Retina (tissue), 1 donor: ENCODE results near the gene ARFGAP1.
"Not testable (repeated sequence)": the region's sequence is repeated elsewhere in the genome, so short reads cannot be mapped to it uniquely, and the experiment has no call there.

Experiments
- DNase-seq: peaks from one replicate; pipeline ENCODE4 v3.0.0-alpha.2; 2016

Gene ARFGAP1

DNA sequence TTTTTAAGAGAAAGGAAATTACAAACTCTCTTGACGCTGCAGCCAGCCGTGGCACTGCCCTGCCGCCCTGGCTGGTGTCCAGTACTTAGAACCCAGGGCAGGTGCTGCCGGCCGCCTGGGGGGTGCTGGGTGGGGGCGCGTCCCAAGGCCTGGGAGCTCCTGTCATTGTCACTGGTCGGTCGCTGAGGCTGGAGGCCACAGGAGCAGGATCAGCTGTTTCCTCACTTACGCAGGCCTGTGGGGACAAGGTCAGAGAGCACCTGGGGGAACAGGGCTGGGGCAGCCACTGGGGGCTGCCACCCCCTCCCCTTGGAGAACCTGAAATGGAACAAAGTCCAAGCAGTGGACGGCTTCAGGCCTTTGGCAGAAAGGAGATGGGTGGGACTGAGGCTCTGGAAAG is 31.3 kb upstream of the ARFGAP1 start:
- DNase-seq = no peak

DNA sequence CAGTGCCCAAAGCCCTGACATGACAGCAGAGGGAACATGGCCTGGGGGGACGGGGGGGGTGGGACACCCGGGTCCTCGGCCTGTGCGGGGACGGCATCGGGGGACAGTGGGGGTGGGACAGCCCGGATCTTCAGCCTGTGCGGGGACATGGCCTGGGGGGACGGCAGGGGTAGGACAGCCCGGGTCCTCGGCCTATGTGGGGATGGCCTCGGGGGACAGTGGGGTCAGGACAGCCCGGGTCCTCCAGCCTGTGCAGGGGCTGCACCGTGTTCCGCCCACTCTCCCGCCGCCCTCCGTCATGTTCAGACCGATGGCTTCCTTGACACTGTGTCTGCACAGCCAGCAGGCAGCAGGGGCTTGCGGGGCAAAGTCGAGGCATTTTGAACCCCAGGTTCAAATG is 29.9 kb upstream of the ARFGAP1 start:
- DNase-seq = no peak

DNA sequence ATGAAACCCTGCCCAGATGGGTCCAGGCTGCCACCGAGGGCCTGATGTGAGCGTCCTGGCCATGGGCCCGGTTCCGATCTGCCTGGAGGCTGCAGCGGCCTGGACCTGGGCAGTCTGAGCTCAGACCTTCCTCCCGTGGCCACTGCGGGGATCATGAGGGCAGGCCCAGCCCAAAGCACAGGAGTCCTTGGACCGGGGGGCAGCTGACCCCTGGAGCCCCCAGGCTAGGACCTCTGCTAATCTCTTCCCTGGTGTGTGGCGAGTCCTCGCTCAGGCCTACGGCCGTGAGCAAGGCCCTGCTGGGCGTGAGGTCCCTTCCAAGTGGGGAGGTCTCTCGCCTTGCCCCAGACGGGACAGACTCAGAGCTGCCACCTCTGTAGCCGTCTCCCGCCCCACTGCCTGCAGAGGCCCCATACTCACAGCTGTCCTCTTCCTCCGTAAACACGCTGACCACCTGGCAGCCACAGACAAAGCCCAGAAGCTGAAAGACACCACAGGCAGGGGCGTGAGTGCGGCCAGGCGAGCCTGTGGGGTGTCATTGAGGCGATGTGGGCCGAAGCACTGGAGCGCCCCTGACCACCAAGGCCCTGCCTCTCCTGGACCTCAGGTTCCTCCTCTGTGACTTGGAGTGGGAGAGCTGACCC is 28.9 kb upstream of the ARFGAP1 start:
- no peak for DNase-seq

DNA sequence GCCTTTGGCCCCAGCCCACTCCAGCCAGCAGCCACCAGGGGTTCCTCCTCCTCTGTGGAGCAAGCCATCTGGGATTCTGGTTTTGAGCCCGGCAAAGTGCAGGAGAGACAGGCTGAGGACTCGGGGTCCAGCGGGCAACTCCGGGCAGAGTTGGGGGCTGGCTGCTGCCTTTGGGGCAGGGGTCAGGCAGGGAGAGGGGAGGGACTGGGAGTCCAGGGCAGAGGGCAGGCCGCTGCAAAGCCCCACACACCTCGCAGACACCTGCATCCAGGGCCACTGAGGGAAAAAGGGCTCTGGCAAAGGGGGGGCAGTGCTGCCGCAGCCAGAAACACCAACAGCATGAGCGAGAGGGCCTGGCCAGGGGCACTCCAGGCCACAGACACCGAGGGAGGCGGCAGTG is 28.1 kb upstream of the ARFGAP1 start:
- DNase-seq = no peak

GRCh38 chr20:63246490-63247288 is 25.9 kb upstream of the ARFGAP1 start:
- peak; percentile 68 for DNase-seq

GRCh38 chr20:63247671-63248228 is 24.9 kb upstream of the ARFGAP1 start:
- no peak for DNase-seq

DNA sequence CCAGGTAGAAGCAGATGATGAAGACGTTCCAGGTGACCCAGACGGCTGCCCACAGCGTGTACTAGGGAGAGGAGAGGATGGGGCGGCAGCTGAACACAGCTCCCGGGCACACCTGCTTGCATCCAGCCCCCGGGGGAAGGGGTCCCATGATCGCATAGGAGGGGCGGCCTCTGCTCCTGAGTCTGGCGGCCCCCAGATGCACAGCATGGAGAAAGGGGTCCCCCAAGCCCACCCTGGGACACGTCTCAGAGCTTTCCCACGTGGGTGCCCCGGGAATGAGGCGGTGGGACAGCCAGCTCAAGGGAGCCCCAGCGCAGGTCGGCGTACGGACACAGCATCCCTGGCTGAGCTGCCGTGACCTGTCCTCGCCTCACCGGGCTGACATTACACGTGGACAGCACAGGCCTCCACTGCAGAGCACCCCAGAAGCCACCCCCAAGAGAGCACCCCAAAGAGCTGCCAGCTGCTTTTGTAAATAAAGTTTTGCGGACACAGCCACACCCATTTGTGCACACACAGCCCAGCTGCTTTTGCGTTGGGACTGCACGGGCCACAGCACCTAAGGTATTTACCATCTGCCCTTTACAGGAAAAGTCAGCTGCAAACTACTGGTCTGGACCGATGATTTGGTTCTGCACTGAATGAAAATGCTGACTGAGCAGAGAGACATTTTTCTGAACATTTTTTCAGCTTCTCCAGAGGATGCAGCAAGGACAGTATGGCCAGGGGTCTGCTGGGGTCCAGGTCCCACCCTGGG is 23.6 kb upstream of the ARFGAP1 start:
- no peak for DNase-seq

GRCh38 chr20:63249891-63250290 is 22.7 kb upstream of the ARFGAP1 start:
- no peak for DNase-seq

DNA sequence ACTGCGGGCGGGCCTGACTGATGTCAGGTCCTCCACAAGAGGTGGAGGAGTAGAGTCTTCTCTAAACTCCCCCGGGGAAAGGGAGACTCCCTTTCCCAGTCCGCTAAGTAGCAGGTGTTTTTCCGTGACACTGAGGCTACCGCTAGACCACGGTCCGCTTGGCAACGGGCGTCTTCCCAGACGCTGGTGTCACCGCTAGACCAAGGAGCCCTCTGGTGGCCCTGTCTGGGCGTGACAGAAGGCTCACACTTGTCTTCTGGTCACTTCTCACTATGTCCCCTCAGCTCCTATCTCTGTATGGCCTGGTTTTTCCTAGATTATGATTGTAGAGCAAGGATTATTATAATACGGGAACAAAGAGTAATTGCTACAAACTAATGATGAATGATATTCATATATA is 21.3 kb upstream of the ARFGAP1 start:
- not testable (repeated sequence) for DNase-seq

GRCh38 chr20:63252284-63252711 is 20.3 kb upstream of the ARFGAP1 start:
- peak; percentile 39 for DNase-seq

- no peak for DNase-seq
These were observed 19.6 kb upstream of the ARFGAP1 start for GRCh38 chr20:63253065-63253437.

- DNase-seq = peak; percentile 91
These were observed 19.0 kb upstream of the ARFGAP1 start for GRCh38 chr20:63253438-63254231.

GRCh38 chr20:63254232-63254605 is 18.4 kb upstream of the ARFGAP1 start, which contains the start of gene NKAIN4:
Gene NKAIN4 (minus strand): TSS chr20:63254463. CDS start chr20:63254450, 13 bp downstream.
- no peak for DNase-seq

DNA sequence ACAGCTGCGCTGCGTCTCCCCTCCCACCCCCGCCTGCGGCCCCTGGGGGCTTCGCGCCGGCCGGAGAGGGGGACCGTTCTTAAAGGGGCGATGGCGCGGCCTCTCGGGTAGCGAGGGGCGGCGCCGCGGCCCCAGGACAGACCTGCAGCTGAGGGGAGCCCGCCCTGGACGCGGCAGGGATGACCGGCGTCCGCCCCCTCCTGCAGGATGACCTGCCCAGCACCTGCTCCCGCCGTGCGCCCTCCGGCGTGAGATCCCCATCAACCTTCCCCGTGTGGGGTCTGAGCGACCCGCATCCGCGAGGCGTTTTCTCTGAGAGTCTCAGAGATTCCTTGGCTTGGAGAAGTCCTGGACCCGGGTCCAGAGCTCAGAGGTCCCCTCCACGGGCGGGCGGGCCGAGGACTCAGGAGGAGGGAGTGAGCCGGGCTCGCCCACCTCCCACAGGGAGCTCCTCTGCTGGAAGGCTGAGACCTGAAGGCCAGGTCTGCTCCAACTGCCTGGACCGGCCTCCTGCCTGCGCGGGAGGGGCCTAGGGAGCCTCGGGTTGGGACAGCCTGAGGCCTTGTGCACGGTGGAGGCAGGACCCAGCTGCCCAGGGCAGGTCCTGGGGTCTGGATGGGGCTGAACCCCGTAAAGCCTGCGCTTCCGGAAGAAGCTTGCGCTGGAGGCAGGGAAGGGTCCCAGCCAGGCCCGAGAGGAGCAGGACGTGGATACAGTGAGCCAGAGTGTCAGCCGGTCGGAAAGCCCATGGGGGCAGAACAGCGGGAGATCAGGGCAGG is 17.8 kb upstream of the ARFGAP1 start:
- DNase-seq = peak; percentile 91

- DNase-seq = peak; percentile 57
These were observed 16.5 kb upstream of the ARFGAP1 start for GRCh38 chr20:63255931-63256704.

DNA sequence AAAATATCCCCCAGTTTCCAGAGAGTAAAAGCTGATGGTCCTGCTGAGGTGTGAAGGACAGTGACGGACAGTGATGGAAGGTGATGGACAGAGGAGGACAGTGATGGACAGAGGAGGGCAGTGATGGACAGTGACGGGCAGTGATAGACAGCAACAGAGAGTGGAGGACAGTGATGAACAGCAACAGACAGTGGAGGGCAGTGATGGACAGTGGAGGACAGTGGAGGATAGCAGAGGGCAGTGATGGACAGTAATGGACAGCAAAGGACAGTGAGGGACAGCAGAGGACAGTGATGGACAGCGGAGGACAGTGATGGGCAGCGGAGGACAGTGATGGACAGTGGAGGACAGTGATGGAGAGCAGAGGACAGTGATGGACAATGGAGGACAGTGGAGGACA is 15.7 kb upstream of the ARFGAP1 start:
- no peak for DNase-seq

DNA sequence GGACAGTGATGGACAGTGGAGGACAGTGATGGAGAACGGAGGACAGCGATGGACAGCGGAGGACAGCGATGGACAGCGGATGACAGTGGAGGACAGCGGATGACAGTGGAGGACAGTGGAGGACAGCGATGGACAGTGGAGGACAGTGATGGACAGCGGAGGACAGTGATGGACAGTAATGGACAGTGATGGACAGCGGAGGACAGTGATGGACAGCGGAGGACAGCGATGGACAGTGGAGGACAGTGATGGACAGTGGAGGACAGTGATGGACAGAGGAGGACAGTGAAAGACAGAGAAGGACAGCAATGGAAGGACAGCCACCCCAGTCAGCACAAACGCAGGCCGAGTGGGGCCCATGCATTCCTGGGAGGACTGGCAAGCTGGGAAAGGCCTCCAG is 15.0 kb upstream of the ARFGAP1 start:
- DNase-seq = no peak

DNA sequence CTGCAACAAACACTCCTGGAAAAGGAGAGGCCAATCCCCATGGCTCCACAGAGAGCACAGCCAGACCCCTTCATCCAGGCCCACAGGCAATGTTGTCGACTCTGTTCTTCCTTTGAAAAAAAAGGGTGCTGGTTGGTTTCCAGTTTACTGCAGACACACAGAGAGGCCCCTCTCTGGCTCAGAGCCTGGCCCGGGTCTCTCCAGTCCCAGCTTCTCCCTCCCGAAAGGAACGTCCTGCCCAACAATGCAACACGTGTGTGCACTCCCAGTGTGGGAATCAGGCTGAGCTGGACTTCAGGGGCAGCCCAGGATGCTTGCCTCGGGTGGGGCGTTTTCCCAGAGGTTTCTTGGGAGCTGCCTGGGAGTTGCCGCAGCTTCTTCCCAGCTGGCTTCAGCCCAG is 13.8 kb upstream of the ARFGAP1 start:
- peak; percentile 36 for DNase-seq

DNA sequence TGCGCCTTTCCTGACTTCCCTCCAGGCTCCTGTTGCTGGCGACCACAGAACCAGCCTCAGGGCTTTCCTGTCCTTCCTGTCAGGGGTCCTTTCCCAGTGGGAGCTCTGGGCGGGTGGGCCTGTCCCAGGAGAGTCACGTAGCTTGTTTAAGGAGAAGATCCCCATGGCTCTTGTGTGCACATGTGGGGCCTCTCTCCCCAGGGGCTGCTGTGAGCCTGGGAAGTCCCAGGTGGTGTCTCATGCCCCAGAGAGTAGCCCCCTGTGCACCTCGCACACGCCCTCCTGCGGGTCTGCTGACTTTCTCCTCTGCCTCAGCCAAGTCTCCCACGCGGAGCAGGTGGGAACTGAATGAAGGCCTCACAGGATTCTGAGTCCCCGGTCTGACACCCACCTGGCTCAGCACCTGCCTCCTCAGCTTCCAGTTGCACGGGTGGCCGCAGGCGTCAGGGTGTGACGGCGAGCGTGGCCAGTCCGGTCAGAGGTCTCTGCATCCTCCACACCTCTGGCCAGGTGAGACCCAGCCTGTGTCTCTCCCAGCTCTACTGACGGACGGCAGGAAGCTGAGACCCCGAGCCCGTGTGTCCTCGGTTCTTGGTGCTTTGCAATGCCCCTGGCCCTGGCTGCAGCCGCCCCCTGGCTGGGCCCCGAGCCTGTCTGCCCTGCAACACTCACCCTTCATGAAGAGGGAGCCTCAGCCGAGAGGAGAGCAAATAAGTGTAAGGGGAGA is 12.7 kb upstream of the ARFGAP1 start:
- peak; percentile 48 for DNase-seq

GRCh38 chr20:63260521-63260920 is 12.1 kb upstream of the ARFGAP1 start:
- DNase-seq = no peak
